Embryonic facial prominence (tissue), 1 donor: Measurements from ENCODE around the gene ANAPC2.

Source experiments
- DNase-seq: peaks from one replicate; pipeline ENCODE4 v3.0.0-alpha.2; 2016; ENCODE audit errors: extremely low spot score

Gene ANAPC2, protein sequence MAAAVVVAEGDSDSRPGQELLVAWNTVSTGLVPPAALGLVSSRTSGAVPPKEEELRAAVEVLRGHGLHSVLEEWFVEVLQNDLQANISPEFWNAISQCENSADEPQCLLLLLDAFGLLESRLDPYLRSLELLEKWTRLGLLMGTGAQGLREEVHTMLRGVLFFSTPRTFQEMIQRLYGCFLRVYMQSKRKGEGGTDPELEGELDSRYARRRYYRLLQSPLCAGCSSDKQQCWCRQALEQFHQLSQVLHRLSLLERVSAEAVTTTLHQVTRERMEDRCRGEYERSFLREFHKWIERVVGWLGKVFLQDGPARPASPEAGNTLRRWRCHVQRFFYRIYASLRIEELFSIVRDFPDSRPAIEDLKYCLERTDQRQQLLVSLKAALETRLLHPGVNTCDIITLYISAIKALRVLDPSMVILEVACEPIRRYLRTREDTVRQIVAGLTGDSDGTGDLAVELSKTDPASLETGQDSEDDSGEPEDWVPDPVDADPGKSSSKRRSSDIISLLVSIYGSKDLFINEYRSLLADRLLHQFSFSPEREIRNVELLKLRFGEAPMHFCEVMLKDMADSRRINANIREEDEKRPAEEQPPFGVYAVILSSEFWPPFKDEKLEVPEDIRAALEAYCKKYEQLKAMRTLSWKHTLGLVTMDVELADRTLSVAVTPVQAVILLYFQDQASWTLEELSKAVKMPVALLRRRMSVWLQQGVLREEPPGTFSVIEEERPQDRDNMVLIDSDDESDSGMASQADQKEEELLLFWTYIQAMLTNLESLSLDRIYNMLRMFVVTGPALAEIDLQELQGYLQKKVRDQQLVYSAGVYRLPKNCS

DNA sequence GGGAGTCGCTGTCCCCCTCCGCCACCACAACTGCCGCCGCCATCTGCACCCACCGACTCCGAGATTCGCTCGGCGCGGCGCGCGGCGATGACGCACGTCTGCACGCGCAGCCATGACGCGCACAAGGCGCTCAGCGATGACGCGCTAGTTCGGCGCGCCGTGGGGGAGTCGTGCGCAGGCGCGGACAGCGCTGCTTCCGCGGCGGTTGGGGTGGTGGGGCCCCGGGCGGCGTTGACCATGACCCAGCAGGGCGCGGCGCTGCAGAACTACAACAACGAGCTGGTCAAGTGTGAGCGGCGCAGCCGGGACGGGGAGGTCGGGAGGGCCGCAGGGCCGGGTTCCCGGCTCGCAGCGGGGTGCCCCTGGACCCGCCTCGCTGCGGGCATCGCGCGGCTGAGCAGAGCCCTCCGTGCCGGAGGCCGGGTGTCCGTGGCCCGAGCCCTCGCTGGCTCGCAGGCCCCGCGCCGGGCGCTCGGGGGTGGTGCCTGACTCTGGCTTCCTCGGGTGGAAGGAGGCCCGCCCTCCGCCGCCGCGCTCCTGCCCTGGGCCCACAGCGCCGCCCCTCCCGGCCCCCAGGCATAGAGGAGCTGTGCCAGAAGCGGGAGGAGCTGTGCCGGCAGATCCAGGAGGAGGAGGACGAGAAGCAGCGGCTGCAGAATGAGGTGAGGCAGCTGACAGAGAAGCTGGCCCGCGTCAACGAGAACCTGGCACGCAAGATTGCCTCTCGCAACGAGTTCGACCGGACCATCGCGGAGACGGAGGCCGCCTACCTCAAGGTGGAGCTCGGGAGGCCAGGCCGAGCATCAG lies at the start of gene ANAPC2, which contains the start of gene SSNA1:
Gene ANAPC2, minus strand, starts transcription at position 71 of the 807 bp plus-strand sequence. Its CDS starts 28 bp downstream, at position 43.
Gene SSNA1, plus strand, starts transcription at position 187 of the 807 bp plus-strand sequence. Its CDS starts 51 bp downstream, at position 238.
- peak; percentile 66 for DNase-seq

DNA sequence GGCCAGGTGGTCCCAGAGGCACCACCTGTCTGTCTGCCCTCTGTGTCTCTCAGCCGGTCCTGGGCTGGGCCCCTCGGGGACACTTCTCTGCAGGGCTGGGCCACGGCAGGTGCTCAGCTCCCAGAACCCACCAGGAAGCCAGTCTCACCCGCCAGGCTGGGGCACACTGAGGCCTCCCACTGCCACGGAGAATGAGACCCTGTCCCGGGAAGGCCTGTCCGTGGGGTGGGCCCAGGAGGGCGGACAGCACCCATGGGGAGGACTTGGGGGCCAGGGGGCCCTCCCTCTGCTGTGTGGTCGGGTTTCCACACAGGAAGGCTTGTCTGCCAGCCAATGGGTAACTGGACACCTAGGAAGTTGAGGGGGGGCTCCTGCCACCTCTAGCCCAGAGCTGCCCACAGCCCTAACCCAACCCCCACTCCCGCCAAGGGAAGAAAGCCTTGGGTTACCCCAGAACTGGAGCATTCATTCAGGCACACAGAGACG lies 48.6 kb upstream of the ANAPC2 start:
- no peak for DNase-seq

DNA sequence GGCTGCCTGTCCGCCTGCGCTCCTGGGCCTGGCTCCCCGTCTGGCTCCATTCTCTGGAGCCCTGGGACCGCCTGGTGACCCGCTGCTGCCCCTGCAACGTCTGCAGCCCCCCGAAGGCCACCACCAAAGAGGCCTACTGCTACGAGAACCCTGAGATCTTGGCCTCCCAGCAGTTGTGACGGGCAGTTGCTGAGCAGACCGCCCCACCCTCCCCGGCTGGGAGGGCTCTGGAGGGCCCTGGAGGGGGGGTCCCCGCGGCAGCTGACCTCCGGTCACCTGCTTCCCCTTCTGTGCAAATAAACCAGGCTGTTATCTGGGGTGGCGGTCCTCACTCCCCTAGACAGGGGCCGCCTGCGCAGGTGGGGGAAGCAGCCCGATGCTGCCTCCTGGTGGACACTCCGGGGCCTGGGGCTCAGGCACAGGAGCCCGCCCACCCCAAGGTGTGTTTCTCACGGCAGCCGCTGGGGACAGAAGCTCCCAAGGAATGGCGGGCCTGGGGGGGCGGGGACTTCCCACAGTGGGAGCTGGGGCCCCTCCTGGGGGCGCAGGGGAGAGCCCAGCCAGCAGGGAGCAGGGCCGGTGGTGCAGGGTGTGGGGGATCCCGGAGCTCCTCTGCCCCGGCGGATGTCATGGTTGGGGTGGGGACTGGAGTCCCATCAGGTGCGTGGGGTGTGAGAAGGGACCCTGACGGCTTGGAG lies 48.0 kb upstream of the ANAPC2 start:
- peak; percentile 40 for DNase-seq

DNA sequence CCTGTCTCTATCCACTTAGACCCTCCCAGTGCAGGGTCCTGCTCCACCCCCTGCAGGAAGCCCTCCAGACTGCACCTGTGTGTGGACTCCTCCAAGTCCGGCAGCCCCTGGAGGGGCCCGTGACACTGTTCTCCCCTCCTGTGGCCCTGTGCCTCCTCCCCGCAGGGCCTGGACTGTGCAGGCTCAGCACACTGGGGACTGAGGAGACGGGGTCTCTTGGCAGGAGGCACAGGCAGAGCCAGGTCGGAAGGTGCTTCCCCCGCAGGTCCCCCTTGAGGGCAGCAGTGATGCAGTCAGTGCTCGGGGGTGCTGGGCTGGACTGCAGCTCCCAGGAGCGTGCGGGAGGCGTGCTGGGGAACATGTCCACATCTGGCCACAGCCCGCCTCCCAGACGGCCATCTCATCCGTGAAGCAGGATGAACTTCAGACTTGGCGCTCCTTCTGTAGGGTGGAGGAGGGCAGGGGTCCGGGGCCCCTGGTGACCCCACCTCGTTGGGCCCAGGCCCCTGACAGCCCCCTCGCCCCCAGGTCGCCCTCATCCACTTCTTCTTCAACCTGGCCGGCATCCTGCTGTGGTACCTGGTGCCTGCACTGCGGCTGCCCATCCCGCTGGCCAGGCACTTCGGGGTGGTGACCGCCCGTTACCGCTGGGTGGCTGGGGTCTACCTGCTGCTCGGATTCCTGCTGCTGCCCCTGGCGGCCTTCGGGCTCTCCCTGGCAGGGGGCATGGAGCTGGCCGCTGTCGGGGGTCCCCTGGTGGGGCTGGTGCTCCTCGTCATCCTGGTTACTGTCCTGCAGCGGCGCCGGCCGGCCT lies 47.3 kb upstream of the ANAPC2 start:
- DNase-seq, result no peak

DNA sequence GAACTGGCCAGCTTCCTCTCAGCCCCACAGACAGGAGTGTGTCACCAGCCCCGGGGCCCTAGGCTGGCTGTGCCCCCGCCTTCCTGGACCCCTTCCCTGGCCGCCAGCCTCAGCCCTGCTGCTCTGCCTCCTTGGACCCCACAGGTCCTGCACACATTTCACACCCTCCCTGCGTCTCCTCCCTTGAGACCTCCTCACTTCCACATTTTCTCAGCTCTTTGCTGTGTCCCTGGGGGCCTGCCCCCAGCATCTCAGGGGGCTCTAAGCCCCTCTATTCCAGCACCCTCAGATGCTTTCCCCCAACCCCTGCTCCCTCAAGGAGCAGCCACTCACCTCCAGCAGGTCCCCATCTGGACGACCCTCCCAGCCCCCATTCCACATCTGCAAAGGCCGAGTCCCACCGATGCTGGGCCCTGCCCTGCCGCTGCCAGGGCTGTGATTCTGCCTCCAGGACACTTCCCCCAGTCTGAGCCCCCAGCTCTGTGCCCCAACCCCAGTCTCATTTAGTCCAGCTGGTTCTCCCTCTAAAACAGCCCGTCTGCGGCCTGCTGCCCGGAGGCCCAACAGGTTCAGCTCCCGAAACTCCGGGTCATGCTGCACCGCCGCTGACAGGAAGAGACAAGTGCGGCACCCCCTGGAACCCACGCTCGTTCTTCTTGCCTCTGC lies 46.5 kb upstream of the ANAPC2 start:
- DNase-seq, result no peak

DNA sequence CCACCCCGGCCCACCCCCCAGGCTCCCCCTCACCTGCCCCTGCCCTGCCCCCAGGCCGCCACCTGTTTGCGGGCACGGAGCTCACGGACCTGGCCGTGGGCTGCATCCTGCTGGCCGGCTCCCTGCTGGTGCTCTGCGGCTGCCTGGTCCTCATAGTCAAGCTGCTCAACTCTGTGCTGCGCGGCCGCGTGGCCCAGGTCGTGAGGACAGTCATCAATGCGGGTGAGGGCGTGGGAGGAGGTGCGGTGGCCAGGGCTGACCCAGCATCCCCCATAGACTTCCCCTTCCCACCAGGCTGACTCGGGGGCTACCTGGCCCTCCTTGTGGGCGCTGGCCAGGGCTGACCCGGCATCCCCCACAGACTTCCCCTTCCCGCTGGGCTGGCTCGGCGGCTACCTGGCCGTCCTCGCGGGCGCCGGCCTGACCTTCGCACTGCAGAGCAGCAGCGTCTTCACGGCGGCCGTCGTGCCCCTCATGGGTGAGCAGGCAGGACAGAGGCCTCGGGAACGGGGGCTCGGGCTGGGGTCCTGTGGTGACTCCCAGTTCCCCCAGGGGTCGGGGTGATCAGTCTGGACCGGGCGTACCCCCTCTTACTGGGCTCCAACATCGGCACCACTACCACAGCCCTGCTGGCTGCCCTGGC lies 45.8 kb upstream of the ANAPC2 start:
- no peak for DNase-seq

DNA sequence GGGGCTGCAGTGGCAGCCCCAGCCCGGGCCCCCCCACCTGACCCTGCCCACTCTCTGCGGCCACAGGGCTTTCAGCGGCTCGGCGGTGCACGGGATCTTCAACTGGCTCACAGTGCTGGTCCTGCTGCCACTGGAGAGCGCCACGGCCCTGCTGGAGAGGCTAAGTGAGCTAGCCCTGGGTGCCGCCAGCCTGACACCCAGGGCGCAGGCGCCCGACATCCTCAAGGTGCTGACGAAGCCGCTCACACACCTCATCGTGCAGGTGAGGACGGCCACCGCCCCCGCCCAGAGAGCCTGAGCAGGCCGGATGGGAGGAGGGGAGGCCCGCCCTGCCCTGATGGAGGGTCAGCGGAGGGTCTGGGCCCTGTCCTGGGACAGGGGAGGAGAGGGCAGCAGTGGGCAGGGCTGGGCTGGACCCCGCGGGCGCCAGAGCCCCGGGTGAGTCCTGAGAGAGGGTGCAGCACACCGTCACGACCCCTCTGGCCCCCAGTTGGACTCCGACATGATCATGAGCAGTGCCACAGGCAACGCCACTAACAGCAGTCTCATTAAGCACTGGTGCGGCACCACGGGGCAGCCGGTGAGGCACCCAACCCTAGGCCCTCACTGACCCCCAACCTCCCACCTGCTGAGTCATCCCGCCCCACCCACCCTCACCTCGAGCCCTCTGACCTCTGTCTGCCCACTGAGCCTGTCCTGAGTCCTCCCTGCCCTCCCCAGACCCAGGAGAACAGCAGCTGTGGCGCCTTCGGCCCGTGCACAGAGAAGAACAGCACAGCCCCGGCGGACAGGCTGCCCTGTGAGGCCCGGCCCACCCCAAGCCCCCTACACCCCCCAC lies 45.0 kb upstream of the ANAPC2 start:
- no peak for DNase-seq

DNA sequence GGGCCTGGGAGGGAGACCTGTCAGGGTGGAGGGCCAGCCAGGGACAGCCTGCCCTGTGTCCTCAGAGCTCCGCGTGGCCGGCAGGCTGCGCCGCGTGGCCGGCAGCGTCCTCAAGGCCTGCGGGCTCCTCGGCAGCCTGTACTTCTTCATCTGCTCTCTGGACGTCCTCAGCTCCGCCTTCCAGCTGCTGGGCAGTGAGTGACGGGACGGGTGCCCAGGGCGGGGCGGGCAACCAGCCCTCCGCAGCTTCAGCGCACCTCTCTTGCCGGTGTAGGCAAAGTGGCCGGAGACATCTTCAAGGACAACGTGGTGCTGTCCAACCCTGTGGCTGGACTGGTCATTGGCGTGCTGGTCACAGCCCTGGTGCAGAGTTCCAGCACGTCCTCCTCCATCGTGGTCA lies 44.1 kb upstream of the ANAPC2 start:
- no peak for DNase-seq

DNA sequence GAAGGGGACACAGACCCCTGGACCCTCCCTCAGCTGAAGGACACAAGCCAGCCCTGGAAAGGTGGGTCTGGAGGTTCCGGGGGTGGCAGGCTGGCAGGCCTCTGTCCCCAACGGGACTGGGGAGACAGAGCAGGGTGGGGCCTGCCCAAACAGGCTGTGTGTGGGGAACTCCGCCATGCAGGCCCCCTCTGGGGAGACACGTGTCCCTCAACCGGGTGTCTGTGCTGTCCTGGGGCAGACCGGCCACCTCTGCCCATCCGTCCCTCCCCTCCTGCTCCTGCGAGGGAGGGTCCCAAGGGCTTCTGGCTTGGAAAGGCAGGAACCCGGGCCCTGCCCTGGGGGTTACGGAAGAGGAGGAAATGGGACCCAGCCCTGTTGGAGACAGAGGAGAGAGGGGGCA lies 43.7 kb upstream of the ANAPC2 start:
- no peak for DNase-seq

DNA sequence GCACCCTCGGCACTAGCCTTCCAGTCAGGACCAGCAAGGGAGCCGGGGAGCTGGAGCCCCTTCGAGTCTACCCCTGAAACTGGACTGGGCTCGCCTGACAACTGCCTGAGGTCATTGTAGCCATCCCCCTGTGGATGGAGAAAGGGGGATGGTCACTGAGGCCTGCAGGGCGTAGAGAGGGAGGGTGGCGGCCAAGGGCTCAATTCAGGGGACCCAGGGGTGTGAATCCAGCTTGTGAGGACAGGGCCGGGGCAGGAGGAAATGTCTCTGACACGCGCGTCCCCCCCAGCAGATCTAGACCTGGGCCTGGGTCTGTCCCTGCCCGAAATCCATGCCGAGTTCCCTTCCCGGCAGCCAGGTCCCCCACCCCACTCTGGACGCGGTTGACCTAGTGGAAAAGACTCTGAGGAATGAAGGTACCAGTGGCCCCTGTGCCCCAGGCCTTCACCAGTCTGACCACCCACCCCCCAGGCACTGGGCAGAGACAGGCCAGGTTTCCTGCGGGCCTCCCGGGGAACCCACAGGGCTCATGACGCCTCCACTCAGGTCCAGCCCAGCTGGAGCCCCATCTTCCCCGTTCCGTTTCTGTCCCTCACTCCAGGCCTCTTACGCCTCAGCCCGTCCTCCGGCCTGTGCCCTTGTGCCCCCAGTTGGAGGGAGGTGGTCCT lies 43.1 kb upstream of the ANAPC2 start:
- DNase-seq, result no peak

DNA sequence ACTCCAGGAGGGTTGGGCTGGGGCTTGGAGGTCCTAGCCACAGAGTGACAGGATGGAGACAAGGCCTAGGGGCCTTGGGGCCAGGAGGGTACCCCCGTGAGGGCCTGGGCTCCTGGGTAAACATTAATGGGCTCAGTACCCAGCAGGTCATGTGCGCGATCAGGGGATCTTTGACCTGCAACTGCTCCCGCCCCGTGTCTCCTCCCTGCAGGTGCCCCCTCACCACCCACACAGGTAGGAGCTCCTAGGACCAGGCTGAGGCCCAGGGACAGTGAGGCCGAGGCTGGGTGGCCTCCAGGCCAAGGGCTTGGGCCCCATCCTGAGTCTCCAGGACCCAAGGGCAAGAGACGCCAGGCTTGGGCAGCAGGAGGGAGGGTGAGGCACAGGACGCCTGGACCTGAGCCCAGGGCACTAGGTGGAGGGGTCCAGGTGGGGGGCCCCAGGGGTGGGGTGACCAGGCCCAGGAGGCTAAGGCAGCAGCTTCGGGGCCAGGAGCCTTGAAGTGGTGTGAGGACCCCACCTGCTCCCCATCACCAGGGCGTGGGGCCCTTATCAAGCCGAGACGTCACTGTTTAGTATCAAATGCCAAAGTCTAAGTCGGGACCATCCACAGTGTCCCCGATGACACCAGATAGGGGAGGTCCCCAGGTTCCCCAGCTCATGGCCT lies 42.5 kb upstream of the ANAPC2 start, which contains the start of gene SLC34A3:
Gene SLC34A3, plus strand, starts transcription at position 197 of the 667 bp plus-strand sequence. CDS start 802 bp downstream, outside the sequence.
- DNase-seq, result no peak

DNA sequence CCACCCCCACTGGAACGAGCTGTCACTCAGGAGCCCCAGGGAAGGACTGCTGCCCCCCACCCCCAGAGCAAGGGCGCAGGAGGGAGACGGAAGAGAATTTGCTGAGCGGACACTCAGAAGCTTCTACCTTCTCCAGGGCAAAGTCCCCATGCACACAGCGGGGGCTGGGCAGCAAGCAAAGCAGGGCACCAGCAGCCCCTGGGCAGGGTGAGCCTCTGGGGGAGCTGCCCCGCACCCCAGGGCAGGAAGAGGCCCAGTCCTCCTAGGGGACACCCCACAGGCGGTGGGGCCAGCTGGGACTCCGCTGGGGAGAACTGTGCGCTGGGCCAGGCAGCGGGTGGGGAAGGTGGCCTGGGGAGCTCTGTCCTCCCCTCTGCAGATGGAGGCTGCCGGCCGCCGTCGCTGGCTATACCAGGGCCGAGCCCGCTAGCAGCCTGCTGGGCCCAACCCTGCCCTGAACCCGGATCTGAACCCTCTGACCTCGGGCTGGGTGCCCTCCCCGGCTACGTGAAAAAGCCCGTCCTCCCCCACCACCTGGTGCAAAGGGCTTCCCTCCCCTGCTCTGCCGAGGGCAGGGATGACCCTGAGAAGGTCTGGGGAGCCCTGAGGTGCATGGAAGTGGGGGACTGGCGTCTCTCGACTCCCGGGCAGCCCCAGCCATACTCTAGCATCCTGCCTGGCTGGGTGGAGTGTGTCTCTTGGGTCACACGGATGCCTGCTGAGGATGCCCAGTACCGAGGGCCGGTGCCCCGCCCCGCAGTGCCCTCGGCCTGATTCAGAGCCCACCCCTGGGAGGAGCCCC lies 41.7 kb upstream of the ANAPC2 start:
- DNase-seq, result no peak

DNA sequence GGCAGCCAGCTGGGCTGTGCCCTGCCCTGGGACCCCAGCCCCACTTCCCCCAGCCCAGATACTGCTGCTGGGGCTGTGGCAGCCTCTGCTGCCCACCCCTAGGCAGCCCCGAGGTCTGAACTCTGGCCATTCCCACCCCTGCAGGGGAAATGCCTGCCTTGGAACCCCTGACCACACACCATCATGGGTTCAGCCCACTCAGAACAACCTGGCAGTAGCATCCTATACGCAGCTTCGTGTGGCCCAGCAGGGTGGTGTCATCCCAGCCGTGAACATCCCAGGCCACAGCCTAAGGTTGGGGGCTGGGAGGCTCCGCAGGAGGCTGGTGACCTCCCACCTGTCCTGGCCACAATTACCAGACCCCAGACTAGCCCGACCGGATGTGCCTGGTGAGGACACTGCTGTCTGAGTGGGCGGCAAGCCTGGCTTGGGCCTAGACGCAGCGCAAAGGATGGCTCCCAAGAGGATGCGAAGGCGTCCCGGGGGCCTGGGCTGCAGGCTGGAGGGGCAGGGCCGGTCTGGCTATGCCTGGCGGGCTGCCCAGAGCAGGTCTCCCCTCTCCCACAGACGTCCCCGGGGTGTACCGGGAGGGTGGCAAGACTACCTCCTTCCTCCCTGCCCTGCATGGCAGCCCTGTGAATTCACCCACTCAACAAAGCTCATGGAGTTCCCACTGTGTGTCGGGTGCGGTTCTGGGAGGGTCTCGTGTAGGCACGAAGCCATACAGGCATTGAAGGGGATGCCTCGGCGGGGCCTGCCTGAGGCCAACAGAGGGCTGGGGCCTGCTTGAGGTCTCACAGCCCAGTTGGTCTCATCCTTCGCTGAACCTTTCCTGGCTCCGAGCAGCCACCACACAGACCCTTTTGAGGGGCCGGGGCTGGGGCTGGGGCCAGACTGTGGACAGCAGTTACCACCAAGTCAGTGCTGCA lies 40.9 kb upstream of the ANAPC2 start:
- no peak for DNase-seq

DNA sequence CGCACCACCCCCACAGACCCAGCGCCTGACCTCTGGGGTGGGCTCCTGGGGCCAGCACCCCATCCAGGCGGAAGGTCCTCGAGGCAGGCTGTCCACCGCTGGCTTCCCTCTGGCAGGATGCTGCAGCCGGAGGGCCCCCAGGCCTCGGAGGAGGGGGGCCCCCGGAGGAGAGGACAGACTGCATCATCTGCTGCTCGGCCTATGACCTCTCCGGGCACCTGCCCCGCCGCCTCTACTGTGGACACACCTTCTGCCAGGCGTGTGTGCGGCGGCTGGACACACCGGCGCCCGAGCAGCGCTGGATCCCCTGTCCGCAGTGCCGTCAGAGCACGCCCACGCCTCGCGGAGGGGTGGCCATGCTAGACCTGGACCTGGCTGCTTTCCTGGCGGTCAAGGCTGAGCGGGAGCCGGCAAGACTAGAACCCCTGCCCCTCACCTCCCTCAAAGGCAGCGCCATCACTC lies 40.2 kb upstream of the ANAPC2 start:
- no peak for DNase-seq
